GM19025 (cell line): ENCODE measurements around the gene ZNF792.
A peak's percentile ranks its signal among the peaks of the same experiment; 100 is the strongest.
"Not testable (repeated sequence)": the region's sequence is repeated elsewhere in the genome, so short reads cannot be mapped to it uniquely, and the experiment has no call there.

Experiments
- ATAC-seq: cut with Tn5 transposase; IDR thresholded peaks from one replicate; pipeline ENCODE4 v1.9.1; 2021; ENCODE audit warnings: mild to moderate bottlenecking, low read depth, moderate library complexity; ENCODE audit not compliant: unreplicated experiment

The ZNF792 gene

DNA sequence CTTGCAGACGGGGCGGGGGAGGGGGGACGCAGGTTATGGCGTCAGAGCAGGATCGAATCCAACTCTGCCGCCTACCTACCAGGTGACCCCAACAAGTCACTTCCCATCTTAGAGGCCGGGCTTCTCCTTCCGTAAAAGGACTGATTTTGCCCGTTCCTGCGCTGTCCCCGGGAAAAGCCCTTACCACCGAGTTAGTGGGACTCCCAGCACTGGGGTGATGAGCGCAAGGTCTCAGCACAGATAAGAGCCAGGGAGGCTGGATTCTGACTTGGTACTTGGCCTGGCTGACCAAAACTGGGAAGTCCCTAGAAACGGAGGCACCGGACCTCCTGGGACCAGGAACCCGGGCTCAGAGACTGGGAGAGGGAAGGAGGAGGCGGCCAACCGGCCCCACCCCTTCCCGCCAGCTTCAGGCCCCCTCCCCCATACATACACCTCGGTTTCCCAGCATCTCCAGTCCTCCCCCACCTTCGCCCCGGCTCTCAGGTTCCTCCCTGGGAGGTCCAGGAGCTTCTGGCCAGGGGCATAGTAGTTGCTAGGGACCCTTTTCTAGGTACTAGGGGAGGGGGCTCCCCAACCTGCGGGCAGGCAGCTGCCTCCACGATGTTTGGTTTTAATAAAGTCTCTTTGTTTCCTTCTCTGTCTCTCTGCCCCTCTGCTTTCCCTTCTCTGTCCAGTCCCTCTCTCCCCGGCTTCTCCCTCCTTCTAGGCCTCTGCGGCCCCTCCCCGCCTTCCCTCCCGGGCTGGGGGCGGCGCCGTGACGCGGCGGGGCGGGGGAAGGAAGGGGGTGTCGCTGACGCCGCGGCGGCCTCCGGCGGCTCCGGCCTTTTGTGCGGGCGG, 35.7 kb upstream of the ZNF792 start, which contains the start of gene GRAMD1A:
Gene GRAMD1A (plus strand): TSS at position 826 of the 840 bp plus-strand sequence. CDS start 156 bp downstream, outside the sequence.
- ATAC-seq = peak; percentile 59

DNA sequence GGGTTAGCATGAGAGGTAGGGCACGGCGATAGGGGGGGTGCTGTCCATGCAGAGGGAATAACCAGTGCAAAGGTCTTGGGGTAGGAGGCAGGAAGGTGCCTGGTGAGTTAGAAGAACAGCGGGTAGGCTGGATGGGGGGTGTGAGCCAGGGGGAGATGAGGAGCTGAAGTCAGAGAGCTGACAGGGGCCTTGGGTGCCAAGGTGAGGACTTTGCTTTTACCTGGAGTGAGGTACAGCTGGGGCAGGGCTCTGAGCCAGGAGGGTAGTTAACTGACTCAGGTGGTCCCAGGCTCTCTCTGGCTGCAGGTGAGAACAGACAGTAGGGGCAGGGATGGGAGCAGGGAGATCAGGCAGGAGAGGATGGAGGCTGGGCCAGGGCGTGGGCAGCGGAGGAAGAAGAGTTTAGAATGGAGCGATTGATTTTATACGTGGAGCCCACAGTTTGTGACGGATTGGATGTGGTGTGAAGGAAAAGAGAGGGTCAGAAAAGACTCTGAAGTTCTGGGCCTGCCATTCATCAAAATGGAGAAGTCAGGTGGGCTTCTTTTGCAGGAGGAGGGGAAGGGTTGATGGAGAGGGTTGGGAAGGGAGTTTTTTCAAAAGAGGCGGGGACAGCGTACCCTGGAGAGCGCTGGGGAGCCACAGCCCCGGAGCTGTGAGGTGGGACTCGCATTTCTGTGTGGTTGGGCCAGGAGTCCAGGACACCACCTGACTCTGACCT, 34.9 kb upstream of the ZNF792 start:
- ATAC-seq = no peak

DNA sequence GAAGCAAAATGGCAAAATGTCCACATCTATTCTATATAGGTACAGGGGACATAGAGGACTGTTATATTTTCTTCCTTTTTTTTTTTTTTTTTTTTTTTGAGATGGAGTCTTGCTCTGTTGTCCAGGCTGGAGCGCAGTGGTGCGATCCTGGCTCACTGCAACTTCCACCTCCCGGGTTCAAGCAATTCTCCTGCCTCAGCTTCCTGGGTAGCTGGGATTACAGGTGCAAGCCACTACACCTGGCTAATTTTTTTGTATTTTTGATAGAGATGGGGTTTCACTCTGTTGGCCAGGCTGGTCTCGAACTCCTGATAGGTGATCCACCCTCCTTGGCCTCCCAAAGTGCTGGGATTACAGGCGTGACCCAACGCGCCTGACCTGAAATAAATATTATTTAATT, 34.2 kb upstream of the ZNF792 start:
- ATAC-seq = not testable (repeated sequence)

DNA sequence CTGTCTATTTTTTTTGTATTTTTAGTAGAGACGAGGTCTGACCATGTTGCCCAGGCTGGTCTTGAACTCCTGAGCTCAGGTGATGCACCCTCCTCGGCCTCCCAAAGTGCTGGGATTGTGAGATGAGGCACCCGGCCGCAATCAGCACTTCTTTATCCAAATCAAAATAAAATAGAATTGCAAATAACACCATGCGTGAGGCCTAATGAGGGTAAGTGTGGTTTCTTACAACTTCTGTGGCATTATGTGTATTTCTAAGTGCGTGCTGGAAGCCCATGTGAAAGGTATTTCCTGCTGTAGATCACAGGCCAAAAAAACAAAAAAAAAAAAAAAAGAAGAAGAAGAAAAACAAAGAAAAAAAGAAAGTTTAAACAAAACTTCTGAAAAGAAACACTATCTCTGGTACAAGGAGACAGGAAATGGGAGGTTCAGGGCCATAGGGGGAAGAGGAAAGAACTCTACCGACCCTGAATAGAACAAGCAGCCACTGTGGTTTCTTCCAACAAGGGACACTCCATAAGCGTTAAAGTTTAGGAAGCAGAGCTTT, 33.1 kb upstream of the ZNF792 start:
- no peak for ATAC-seq

DNA sequence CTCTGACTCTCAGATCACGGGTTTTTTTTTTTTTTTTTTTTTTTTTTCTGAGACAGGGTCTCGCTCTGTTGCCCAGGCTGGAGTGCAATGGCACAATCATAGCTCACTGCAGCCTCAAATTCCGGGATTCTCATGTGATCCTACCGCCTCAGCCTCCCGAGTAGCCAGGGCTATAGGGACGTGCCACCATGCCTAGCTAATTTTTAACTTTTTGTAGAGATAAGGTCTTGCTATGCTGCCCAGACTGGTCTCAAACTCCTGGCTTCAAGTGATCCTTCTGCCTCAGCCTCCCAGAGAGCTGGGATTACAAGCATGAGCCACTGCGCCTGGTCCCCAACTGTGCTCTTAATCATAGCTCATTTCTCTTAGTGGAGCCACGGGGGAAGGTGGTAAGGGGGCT, 31.5 kb upstream of the ZNF792 start:
- no peak for ATAC-seq

DNA sequence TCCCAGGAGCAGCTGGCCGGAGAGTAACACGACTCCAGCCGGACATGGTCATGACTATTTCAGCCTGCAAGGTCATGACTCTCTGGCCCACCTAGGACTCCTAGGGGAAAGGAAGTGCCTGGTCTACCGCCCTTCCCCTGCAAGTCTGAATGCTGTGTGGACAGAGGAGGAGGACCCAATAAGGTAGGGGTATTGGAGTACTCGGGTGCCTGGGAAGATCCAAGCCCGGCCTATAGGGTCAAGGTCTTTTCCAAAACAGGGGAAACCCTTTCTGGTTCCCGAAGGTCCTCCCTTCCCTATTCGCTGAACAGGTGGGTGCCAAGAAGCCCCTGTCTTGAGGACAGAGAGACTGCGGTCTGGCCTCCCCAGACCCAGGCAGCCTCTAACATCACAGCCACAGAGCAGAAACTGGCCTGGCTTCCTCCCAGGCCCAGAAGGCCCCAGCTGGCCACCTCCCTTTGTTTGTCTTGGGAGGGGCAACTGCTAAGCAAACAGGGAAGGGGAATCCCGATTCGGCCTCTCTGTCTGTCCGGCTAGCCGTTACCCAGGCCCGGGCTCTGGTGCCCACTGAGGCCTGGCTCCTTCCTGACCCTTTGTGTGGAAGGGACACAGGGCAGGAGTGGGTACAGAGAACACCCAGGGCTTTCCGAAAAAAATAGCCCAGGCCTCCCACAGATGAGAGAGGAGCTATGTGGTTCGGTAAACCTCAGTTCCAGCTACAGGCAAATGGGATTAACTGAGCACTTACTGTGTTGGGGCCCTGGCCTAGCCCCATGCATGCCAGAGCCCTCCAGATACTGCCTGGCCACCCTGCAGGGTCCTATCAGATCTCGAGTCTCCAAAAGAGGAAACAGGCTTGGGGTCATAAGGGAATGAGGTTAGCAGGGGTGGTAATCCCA, 30.9 kb upstream of the ZNF792 start:
- no peak for ATAC-seq

DNA sequence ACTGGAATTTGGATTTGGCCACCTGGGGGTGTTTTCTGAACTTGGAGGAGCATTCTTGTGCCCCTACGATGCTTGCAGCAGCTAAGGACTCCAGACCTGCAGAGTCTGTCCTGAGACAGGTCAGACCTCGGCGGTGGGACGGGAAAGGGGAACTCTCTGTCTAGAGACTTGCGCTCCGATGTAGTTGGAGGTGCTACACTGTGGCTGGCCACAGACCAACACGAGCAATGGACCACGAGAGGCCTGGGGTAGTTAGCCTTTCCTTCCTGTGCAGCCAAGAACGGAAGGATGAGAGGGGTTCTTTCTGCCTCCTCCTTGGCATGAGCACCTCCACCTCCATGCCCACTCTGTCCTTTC, 30.2 kb upstream of the ZNF792 start:
- ATAC-seq = no peak

DNA sequence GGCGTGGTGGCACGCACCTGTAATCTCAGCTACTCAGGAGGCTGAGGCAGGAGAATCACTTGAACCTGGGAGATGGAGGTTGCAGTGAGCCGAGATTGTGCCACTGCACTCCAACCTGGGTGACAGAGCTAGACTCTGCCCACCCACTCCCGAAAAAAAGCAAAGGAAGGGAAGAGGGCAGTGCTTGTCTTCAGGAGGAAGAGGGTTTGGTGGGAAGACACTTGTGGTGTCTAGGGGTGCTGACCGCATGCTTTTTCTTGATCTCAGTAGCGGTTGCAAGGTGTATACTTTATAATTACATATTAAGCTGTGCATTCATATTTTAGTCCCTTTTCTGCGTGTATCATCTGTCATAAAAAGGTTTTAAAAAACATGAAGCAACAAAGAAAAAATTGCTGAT, 28.6 kb upstream of the ZNF792 start:
- not testable (repeated sequence) for ATAC-seq

DNA sequence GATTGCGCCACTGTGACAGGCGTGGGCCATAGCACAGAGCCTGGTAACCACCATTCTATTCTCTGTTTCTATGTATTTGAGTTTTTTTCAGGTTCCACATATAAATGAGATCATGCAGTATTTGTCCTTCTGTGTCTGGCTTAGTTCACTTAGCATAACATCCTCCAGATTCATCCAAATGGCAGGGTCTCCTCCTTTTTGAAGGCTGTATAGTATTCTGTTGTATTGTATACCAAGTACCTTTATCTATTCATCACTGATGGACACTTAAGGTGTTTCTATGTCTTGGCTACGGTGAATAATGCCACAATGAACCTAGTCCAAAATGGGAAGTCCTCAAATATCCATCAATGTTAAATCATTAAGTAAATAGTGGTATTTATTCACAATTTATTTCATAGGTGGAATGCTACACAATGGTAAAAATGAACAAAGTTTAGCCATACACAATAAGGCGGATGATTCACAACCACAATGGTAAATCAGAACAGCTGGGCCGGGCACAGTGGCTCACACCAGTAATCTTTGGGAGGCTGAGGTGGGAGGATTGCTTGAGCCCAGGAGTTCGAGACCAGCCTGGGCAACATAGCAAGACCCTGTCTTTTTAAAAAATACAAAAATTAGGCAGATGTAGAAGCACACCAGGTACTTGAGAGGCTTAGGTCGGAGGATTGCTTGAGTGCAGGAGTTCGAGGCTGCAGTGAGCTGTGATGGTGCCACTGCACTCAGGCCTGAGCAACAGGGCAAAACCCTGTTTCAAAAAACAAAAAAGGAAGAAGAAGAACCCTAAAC, 27.7 kb upstream of the ZNF792 start:
- ATAC-seq = no peak

DNA sequence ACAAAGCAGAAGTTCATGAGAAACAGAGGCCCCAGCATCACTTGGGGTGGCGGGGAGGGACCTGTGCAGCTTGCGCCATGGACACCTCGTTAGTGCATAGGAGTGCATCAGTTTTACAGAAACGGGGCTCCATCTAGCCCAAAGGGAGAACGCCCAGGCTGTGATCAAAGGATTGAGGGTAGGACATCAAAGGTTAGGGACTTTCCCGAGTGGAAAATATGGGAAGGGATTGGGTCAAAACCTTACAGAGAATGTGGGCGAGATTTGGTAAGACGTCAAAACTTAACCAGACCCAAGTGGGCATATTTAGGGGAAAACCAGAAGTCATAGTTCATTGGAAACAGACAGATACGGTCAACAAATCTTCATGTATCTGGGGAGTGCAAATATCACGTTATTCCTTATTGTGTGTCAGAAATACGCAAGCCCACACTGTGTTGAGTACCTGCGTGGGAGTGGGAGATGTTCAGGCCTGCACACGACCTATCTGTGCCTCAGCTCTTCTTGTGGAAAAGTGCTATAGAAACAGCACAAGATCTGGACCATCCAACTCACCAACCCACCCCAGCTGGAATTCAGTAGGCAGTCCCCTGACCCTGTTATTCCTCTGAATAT, 26.7 kb upstream of the ZNF792 start:
- ATAC-seq = no peak

DNA sequence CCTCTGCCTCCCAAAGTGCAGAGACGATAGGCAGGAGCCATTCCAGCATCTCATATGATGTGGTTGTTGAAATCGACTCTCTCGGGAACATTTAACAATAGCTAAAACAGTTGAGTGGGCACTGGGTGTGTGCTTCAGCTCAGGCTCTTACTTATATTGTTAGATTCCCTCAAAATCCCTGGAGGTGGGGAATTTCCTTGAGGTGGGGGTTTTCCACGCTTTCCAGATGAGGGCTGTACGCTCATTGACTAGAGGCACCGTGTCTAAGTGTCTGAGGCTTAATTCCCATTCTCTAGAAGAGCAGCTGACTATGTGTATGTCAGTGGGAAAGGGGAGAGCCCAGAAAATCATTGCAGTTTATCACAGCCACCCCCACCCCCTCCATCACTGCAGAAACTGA, 25.3 kb upstream of the ZNF792 start:
- ATAC-seq = no peak

DNA sequence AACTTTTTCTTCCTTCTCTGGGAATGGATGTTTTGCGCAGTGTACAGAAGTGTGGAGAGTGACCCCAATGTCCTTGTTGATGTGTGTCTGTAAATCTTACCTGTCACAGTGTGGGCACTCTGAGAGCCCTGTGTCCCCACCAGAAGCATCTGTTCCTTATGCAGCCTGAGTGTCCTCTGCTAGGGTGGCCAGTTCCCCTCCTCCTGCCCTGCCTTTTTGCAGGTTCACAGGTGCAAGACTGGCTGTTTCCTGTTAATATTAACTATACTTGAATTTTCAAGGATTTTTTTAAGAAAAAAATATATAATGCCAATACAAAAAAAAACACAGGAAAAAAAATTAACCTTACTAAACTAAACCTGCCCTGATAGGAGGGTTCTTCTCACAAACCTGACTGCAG, 24.1 kb upstream of the ZNF792 start:
- no peak for ATAC-seq

DNA sequence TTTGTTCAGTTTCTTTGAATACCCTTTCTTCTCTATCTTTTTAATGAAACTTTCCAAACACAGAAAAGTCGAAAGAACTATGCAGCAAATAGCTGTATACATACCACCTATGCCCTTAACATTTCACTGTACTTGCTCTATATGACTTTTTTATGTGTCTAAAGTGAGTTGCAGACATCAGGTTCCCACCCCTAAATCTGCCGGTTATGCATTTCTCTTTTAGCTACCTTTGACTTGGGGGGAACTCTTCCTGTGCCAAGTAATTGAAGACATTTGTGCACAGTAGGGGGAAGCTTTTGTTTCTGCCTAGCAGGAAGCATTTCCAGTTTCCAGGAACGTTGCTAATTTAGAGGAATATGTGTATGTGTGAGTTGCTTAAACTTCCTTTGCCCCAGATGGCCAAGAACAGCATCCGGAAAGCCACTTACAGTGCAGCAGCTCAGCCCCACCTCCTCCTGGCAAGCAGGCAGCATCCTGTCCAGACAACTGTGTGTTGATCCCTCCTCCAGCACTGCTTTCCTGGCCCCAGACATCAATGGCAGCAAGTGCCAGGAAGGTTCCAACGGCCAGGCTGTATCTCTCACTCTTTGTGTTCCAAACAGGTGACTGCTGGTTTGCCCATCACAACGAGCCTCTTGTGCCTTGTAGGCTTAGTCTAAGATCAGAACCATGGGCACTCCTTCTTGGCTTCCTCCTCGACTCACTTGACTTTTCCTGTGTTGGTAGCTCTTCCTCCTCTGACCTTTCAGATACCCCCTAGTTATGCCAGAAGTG, 21.4 kb upstream of the ZNF792 start:
- no peak for ATAC-seq

DNA sequence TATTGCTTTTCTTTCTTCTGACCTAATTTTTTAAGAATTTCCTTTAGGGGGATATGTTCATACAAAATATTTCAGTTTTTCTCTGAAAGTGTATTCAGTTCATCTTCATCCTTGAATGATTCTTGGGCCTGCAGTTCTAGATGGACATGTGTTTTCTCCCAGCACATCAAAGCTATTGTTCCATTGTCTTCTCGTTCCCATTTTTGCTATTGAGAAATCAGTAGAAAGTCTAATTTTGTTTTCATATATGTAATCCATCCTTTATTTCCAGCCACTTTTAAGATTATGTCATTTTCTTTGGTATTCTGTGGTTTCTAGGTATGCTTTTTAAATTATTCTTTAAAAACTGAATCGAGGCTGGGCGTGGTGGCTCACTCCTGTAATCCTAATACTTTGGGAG, 20.3 kb upstream of the ZNF792 start:
- no peak for ATAC-seq

DNA sequence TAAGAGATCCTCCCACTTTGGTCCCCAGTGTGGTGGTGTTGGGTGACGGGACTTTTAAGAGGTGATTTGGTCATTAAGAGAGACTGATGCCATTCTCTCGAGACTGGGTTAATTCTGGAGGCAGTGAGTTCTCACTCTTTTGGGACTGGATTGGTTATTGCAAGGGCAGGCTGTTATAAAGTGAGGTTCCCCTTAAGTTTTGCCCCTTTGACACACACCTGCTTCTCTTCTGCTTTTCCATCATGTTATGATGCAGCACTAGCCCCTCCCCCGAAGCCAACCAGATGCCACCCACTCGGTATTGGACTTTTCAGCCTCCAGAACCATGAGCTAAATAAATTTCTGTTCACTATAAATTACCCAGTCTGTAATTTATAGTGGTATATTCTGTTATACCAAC, 19.8 kb upstream of the ZNF792 start:
- no peak for ATAC-seq

DNA sequence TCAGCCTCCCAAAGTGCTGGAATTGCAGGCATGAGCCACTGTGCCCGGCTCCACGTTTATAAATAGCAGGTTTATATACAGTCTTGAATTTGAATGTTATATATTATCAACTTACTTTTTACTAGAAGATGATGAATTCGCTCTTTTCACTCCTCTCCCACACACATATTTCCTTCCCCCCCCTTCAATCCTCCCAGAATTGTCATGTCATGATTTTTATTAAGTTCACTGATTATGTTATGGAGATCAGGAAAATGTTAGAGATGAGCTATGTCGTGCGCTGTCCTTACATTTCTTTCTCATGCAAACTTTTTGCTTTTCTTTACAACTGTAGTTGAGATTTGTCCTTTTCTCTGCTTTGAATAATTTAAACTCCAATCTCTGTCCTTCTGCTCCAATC, 18.2 kb upstream of the ZNF792 start:
- ATAC-seq = no peak

DNA sequence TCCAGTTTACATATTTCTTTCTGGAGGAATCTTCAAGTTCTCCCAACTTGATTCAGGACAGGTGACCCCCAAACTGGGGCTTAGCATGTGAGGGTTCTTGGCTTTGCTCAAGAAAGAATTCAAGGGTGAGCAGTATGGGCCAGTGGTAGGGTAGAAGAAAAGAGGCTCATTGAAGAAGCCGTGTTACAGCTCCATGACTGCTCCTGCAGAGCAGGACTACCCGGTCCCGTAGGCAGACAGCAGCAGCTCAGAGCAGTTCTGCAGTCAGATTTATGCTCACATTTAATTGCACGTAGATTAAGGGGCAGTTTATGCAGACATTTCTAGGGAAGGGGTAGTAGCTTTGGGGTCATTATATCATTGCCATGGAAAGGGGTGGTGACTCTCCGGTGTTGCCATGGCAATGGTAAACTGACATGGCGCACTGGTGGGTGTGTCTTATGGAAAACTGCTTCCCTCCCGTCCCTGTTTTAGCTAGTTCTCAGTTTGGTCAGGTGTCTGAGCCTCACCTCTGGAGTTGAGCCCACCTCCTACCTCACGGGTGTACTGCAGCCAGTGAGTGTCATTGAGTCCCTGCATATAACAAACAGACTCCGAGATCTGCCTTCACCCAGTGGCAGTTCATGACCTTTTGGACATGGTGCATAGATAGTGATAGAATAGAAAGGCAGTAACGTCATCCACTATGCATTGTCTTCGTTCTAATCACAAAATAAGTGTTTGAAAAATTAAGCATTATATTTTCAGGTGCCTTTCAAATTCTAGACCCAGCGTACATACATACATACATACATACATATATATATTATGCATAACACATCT, 16.0 kb upstream of the ZNF792 start:
- ATAC-seq = no peak

DNA sequence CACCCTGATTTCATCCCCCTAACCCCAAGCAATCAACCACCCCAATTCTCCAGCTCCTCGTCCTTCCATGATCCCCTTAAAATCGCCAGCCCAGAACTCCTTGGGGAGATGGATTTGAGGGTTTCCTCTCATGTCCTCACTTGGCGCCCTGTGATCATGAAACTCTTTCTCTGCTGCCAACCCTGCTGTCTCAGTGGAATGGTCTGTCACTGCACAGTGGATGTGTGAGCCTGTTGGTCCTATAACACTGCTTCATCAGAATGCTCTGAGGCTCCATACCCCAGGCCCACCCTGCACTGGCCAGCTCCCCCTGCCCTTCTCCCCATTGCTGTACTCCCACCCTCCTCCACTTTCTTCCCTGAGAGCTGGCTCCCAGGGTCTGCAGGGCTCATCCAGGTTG, 12.6 kb upstream of the ZNF792 start:
- ATAC-seq = no peak
